ENCODE data around the gene MYCBPAP. TPM values are rescaled to one million over a fixed set of nuclear protein-coding genes. Genes with fewer than 3 reads are reported as not detected.

Gene MYCBPAP
- total and polyA plus RNA-seq, 2 donors (not counting 3 experiments of a cell fraction or from before 2014, with no cell fraction given) = 0.40 to 0.66 TPM

DNA sequence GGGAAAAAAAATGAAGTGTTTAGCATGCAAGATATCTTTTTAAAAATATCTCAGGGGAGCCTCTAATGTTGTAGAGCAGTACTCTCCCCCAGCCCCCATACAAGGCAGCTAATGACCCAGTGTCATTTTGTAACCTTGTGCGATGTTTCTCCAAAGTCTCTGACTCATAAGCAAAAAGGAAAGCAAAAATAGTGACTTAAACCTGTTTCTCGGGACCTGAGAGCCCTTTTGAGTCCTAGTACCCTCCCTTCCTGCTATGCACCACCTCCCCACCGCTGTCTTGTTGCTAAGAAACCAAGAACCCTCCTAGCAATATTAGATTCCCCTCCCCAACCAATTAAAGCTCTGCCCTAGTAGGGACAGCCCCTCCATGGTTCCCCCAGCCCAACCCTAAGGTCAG, 2.8 kb downstream of the MYCBPAP start:
- no peak overlapping the region for H3K9ac ChIP-seq (replicated peaks; ENCODE audit: extremely low read depth, insufficient read depth, low read length)
- POLR2A ChIA-PET = no interaction called here
- no peak overlapping the region for H3K27ac ChIP-seq (ENCODE audit: insufficient read depth, low read depth, low read length)
- H3K4me2 ChIP-seq (ENCODE audit: insufficient read depth, low read length) = no peak overlapping the region
- no peaks in the 10 kb centered on the region for H3K9me3 ChIP-seq (replicated peaks; ENCODE audit: control insufficient read depth, insufficient read depth, low read length)
- H3K27me3 ChIP-seq (ENCODE audit: control insufficient read depth in 2 of 2, insufficient read depth in 2 of 2, low read length in 2 of 2) = peaks cover 1 to 2% of the 10 kb centered on the region in 2 experiments
- H3K4me3 ChIP-seq (replicated peaks in 1 of 3; ENCODE audit: insufficient read depth in 1 of 3, low read depth in 1 of 3, low read length in 3 of 3) = no peak overlapping the region
- H3K4me1 ChIP-seq (ENCODE audit: control insufficient read depth, extremely low read depth, insufficient read depth, low read length) = peaks cover 4% of the 10 kb centered on the region
- CTCF ChIA-PET = interaction anchor here (1.0 to 1.4 kb wide), 2 partner anchors 10 kb away, joined by 3 to 4 read pairs; no protein-coding TSS in a partner anchor
- DNase-seq (ENCODE audit: low read depth, low spot score) = no peak
- dilution Hi-C loops (cut with MboI; ENCODE audit: extremely low pct_ligation_motif_present, low sequenced_read_pairs) (no loop called here), intact Hi-C loops (cut with micrococcal nuclease) (no loop called here)
- no peak overlapping the region for H2AFZ ChIP-seq (ENCODE audit: low read depth, low read length)
- TF ChIP-seq MAX (IDR thresholded peaks at IDR 0.05; ENCODE audit: insufficient read depth, insufficient read length) = no peak
- no peak for TF ChIP-seq POLR2AphosphoS5 (IDR thresholded peaks at IDR 0.05; ENCODE audit: insufficient read depth, low read depth, low read length)
- TF ChIP-seq MYC (IDR thresholded peaks at IDR 0.05; ENCODE audit: low read depth, low read length) = no peak
- TF ChIP-seq CTCF (IDR thresholded peaks at IDR 0.05; ENCODE audit: extremely low read depth in 1 of 2, insufficient read depth in 1 of 2, low read depth in 1 of 2, low read length in 2 of 2) = no peak
- TF ChIP-seq GATA2 (IDR thresholded peaks at IDR 0.05; ENCODE audit: insufficient read depth, insufficient read length, low read depth, low read length) = no peak
- no peak for TF ChIP-seq POLR2A (IDR thresholded peaks at IDR 0.05; ENCODE audit: low read depth, low read length)
- no peak for TF ChIP-seq EZH2 (IDR thresholded peaks at IDR 0.05; ENCODE audit: borderline replicate concordance, low read depth, low read length, severe bottlenecking)
- TF ChIP-seq FOS (IDR thresholded peaks at IDR 0.05; ENCODE audit: borderline replicate concordance, insufficient read depth, low read length) = no peak
- no peak for TF ChIP-seq JUN (IDR thresholded peaks at IDR 0.05; ENCODE audit: borderline replicate concordance, insufficient read depth, insufficient read length, low read depth)
- no peaks in the 10 kb centered on the region for H3K36me3 ChIP-seq (ENCODE audit: control insufficient read depth in 2 of 2, extremely low read depth in 1 of 2, insufficient read depth in 2 of 2, low read length in 2 of 2)
- no peaks in the 10 kb centered on the region for H4K20me1 ChIP-seq (replicated peaks; ENCODE audit: control insufficient read depth, extremely low read depth, insufficient read depth, low read length)
- no peaks in the 10 kb centered on the region for H3K79me2 ChIP-seq (ENCODE audit: control insufficient read depth, insufficient read depth, low read length)
- BruUV-seq (replicated peaks) = no TSS peak
- H3K9me1 ChIP-seq (replicated peaks; ENCODE audit: control insufficient read depth, extremely low read depth, insufficient read depth, low read length) = no peaks in the 10 kb centered on the region
- FAIRE-seq = no peak

Data from endothelial cell of umbilical vein (primary cell).